Loucy (cell line): ENCODE data around the gene SLC22A16.

Experiments used
- H2AFZ ChIP-seq: fragments of 200-600 bp; sonication (generic); 2 replicates; pipeline ENCODE4 v1.6.0; 2016; ENCODE audit warnings: antibody characterized with exemption, mild to moderate bottlenecking, low read length, moderate library complexity
- H3F3A ChIP-seq: fragments of 200-600 bp; 2 replicates; pipeline ENCODE4 v1.6.0; 2016; ENCODE audit warnings: antibody characterized with exemption, low read depth, mild to moderate bottlenecking
- H3K27me3 ChIP-seq: fragments of 200-600 bp; sonication (generic); 2 replicates; pipeline ENCODE4 v1.6.1; 2014; ENCODE audit warnings: low read length, mild to moderate bottlenecking; ENCODE audit not compliant: insufficient read depth, poor library complexity, severe bottlenecking
- H3K36me3 ChIP-seq: fragments of 200-600 bp; sonication (generic); 2 replicates; pipeline ENCODE4 v1.6.1; 2016; ENCODE audit warnings: low read length; ENCODE audit not compliant: insufficient read depth
- H3K4me1 ChIP-seq: fragments of 200-600 bp; sonication (generic); 2 replicates; pipeline ENCODE4 v1.5.1; 2014; ENCODE audit warnings: low read length, mild to moderate bottlenecking; ENCODE audit not compliant: insufficient read depth, poor library complexity, severe bottlenecking
- H3K4me2 ChIP-seq: fragments of 200-600 bp; sonication (generic); 2 replicates; pipeline ENCODE4 v1.6.0; 2014; ENCODE audit warnings: antibody characterized with exemption, low read length, low read depth, mild to moderate bottlenecking; ENCODE audit not compliant: poor library complexity, severe bottlenecking
- H3K4me3 ChIP-seq: fragments of 200-600 bp; sonication (generic); 2 replicates; pipeline ENCODE4 v1.5.1; 2014; ENCODE audit warnings: low read length, mild to moderate bottlenecking, mixed read lengths; ENCODE audit not compliant: poor library complexity, severe bottlenecking
- H3K79me2 ChIP-seq: fragments of 200-600 bp; sonication (generic); 2 replicates; pipeline ENCODE4 v1.6.1; 2014; ENCODE audit warnings: low read length; ENCODE audit not compliant: insufficient read depth
- H3K9ac ChIP-seq: fragments of 200-600 bp; sonication (generic); 2 replicates; pipeline ENCODE4 v1.6.0; 2014; ENCODE audit warnings: mild to moderate bottlenecking, low read depth, low read length, moderate library complexity; ENCODE audit not compliant: poor library complexity, severe bottlenecking
- H3K9me2 ChIP-seq: fragments of 200-600 bp; sonication (generic); replicated peaks from 2 replicates; pipeline ENCODE4 v1.6.1; 2016; ENCODE audit warnings: low read depth, low read length, mixed read lengths
- H3K9me3 ChIP-seq: fragments of 200-600 bp; sonication (generic); 2 replicates; pipeline ENCODE4 v1.6.1; 2014; ENCODE audit warnings: mild to moderate bottlenecking, antibody characterized with exemption, low read length, low read depth; ENCODE audit not compliant: insufficient read depth
- H4K20me1 ChIP-seq: fragments of 200-600 bp; sonication (generic); 2 replicates; pipeline ENCODE4 v1.6.0; 2014; ENCODE audit warnings: antibody characterized with exemption, low read length, mild to moderate bottlenecking; ENCODE audit not compliant: insufficient read depth, poor library complexity, severe bottlenecking
- CTCF ChIP-seq: fragments of 200-600 bp; sonication (generic); conservative IDR thresholded peaks from 2 replicates; pipeline ENCODE4 v1.5.1; 2014; ENCODE audit warnings: mild to moderate bottlenecking, antibody characterized with exemption, low read length
- EZH2phosphoT487 ChIP-seq: fragments of 200-600 bp; IDR thresholded peaks from 2 replicates; pipeline ENCODE4 v1.6.1; 2018; ENCODE audit warnings: antibody characterized with exemption, mild to moderate bottlenecking, moderate library complexity, borderline replicate concordance

The SLC22A16 gene

GRCh38 chr6:110400208-110400607 is 76.2 kb downstream of the SLC22A16 start:
- Histone ChIP-seq H3K9me2 (no peaks in the 10 kb centered on the region), H3K9me3 (no peaks in the 10 kb centered on the region), H3K4me2 (no peak overlapping the region), H3K27me3 (no peaks in the 10 kb centered on the region), H2AFZ (no peak overlapping the region), H3K4me3 (no peak overlapping the region), H3F3A (no peaks in the 10 kb centered on the region), H3K9ac (no peak overlapping the region), H3K79me2 (no peaks in the 10 kb centered on the region), H3K4me1 (peaks cover 23% of the 10 kb centered on the region), H3K36me3 (no peaks in the 10 kb centered on the region), H4K20me1 (no peaks in the 10 kb centered on the region)
- TF ChIP-seq EZH2phosphoT487 (no peak), CTCF (no peak)

- H3K4me1 ChIP-seq: peaks cover 23% of the 10 kb centered on the region
- no peaks in the 10 kb centered on the region for H3K36me3 ChIP-seq
- H3K4me2 ChIP-seq: peak overlapping the region; percentile 49
- TF ChIP-seq EZH2phosphoT487: no peak
- TF ChIP-seq CTCF: no peak
- no peaks in the 10 kb centered on the region for H3K9me2 ChIP-seq
- H3K4me3 ChIP-seq: peak overlapping the region; percentile 21
- no peaks in the 10 kb centered on the region for H3K79me2 ChIP-seq
- no peaks in the 10 kb centered on the region for H4K20me1 ChIP-seq
- no peak overlapping the region for H2AFZ ChIP-seq
- H3K9ac ChIP-seq: peak overlapping the region; percentile 24
- H3K27me3 ChIP-seq: no peaks in the 10 kb centered on the region
- no peaks in the 10 kb centered on the region for H3K9me3 ChIP-seq
- no peaks in the 10 kb centered on the region for H3F3A ChIP-seq
These were observed 77.0 kb downstream of the SLC22A16 start for GRCh38 chr6:110399219-110400071.

- Histone ChIP-seq H2AFZ (no peak overlapping the region), H3K4me2 (peak overlapping the region; percentile 49), H3K4me3 (peak overlapping the region; percentile 21)
These were observed 77.6 kb downstream of the SLC22A16 start for GRCh38 chr6:110398778-110399177.

More at GRCh38 chr6:110398778-110399177, 77.6 kb downstream of the SLC22A16 start:
- H4K20me1 ChIP-seq: no peaks in the 10 kb centered on the region
- no peaks in the 10 kb centered on the region for H3K9me3 ChIP-seq
- no peaks in the 10 kb centered on the region for H3K36me3 ChIP-seq
- H3K9ac ChIP-seq: peak overlapping the region; percentile 24
- TF ChIP-seq CTCF: no peak
- TF ChIP-seq EZH2phosphoT487: no peak
- no peaks in the 10 kb centered on the region for H3K79me2 ChIP-seq
- H3K27me3 ChIP-seq: no peaks in the 10 kb centered on the region
- no peaks in the 10 kb centered on the region for H3F3A ChIP-seq
- peaks cover 23% of the 10 kb centered on the region for H3K4me1 ChIP-seq
- no peaks in the 10 kb centered on the region for H3K9me2 ChIP-seq
